ENCODE data around the gene ATP2A2. TPM values are rescaled to one million over a fixed set of nuclear protein-coding genes. Genes with fewer than 3 reads are reported as not detected.

The ATP2A2 gene
- total RNA-seq, 1 experiment from 2014 or later = 239 TPM

DNA sequence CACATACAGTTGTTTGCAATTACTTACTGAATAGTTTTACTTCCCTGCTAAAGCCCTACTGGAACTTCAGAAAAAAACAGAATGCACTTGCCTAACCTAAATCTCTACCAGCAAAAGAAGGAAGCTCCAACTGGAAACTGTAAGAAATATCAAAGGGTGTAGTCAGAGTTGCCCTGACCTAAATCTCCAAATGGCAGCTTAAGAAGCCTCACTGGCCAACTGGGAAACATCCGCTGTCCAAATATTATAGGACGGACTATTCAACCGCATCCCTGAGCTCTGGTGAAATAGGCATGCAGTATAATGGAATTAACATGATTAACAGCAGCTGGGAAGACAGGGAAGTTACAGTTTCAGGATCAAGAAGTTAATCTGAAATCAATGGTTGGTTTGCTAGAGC, 98.2 kb downstream of the ATP2A2 start:
- H3K27me3 ChIP-seq (ENCODE audit: insufficient read depth, low read length) = no peaks in the 10 kb centered on the region
- TF ChIP-seq FOSL1 (IDR thresholded peaks at IDR 0.05; ENCODE audit: low read depth) (no peak), ZFX (IDR thresholded peaks at IDR 0.05) (no peak)
- TF ChIP-seq, protein P1, sequence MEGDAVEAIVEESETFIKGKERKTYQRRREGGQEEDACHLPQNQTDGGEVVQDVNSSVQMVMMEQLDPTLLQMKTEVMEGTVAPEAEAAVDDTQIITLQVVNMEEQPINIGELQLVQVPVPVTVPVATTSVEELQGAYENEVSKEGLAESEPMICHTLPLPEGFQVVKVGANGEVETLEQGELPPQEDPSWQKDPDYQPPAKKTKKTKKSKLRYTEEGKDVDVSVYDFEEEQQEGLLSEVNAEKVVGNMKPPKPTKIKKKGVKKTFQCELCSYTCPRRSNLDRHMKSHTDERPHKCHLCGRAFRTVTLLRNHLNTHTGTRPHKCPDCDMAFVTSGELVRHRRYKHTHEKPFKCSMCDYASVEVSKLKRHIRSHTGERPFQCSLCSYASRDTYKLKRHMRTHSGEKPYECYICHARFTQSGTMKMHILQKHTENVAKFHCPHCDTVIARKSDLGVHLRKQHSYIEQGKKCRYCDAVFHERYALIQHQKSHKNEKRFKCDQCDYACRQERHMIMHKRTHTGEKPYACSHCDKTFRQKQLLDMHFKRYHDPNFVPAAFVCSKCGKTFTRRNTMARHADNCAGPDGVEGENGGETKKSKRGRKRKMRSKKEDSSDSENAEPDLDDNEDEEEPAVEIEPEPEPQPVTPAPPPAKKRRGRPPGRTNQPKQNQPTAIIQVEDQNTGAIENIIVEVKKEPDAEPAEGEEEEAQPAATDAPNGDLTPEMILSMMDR (IDR thresholded peaks at IDR 0.05 in 2 of 3, conservative IDR thresholded peaks at IDR 0.05 in 1 of 3; ENCODE audit: borderline replicate concordance in 1 of 3, insufficient read depth in 1 of 3, low read depth in 2 of 3, low read length in 2 of 3) = no peak
- no peak for ATAC-seq
- ChIA-PET RAD21 (ENCODE audit: low non-redundant PET in 1 of 2, low total read pairs in 2 of 2, uncharacterized antibody in 2 of 2, unreplicated experiment in 2 of 2) (no interaction called here), CTCF (no interaction called here), POLR2A (no interaction called here)
- H3K4me2 ChIP-seq (ENCODE audit: low read length) = no peak overlapping the region
- H3K4me3 ChIP-seq (replicated peaks in 1 of 2; ENCODE audit: low read depth in 1 of 2, low read length in 2 of 2) = no peak overlapping the region
- peaks cover 44 to 68% of the 10 kb centered on the region in 2 experiments for H3K36me3 ChIP-seq (ENCODE audit: control insufficient read depth in 1 of 2, insufficient read depth in 2 of 2, low read length in 2 of 2)
- no peak overlapping the region for H2AFZ ChIP-seq (ENCODE audit: low read depth, low read length, poor library complexity, severe bottlenecking)
- intact Hi-C loops (cut with micrococcal nuclease) = no loop called here
- H3K9ac ChIP-seq (ENCODE audit: low read length) = no peak overlapping the region
- H3K9me2 ChIP-seq (ENCODE audit: insufficient read depth) = no peaks in the 10 kb centered on the region
- peaks cover under 1% of the 10 kb centered on the region in 2 experiments; a peak in 3 of 4 replicates for H3K4me1 ChIP-seq (ENCODE audit: control insufficient read depth in 1 of 2, insufficient read depth in 2 of 2, low read length in 2 of 2)
- H4K20me1 ChIP-seq (ENCODE audit: insufficient read depth) = no peaks in the 10 kb centered on the region
- BruUV-seq (replicated peaks) = no TSS peak
- no peak overlapping the region for H3K27ac ChIP-seq (ENCODE audit: low read depth, low read length)
- H3K9me3 ChIP-seq (ENCODE audit: control insufficient read depth in 1 of 2, insufficient read depth in 1 of 2, low read depth in 1 of 2, low read length in 2 of 2) = no peaks in the 10 kb centered on the region
- no peak for DNase-seq (ENCODE audit: low read depth, low spot score)
- H3K79me2 ChIP-seq (ENCODE audit: insufficient read depth, low read length) = peaks cover 13% of the 10 kb centered on the region; the same call in 1 of the 2 replicates

DNA sequence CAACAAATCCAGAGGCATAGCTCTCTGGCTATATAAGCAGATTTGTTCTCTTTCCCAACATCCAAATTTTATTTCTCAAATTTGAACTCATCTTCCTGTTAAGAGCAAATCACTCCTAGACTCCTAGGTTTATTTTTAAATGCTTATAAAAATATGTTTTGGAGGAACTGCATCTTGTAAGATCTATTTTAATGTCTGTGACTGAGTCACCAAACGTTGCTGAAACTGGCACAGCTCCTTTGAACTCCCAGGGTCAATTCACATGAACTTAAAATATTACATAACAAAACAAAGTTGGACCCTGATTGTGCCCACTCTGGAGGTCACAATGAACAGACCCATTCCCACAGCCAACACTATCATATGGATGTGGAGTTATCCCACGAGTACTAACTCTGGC, 98.6 kb downstream of the ATP2A2 start:
- Histone ChIP-seq H3K27ac (ENCODE audit: low read depth, low read length) (no peak overlapping the region), H3K9me3 (ENCODE audit: control insufficient read depth in 1 of 2, insufficient read depth in 1 of 2, low read depth in 1 of 2, low read length in 2 of 2) (no peaks in the 10 kb centered on the region), H3K79me2 (ENCODE audit: insufficient read depth, low read length) (peaks cover 13% of the 10 kb centered on the region; the same call in 1 of the 2 replicates), H3K4me2 (ENCODE audit: low read length) (no peak overlapping the region), H3K4me3 (replicated peaks in 1 of 2; ENCODE audit: low read depth in 1 of 2, low read length in 2 of 2) (no peak overlapping the region), H3K9ac (ENCODE audit: low read length) (no peak overlapping the region), H3K36me3 (ENCODE audit: control insufficient read depth in 1 of 2, insufficient read depth in 2 of 2, low read length in 2 of 2) (peaks cover 44 to 63% of the 10 kb centered on the region in 2 experiments), H2AFZ (ENCODE audit: low read depth, low read length, poor library complexity, severe bottlenecking) (no peak overlapping the region), H4K20me1 (ENCODE audit: insufficient read depth) (no peaks in the 10 kb centered on the region), H3K4me1 (ENCODE audit: control insufficient read depth in 1 of 2, insufficient read depth in 2 of 2, low read length in 2 of 2) (peaks cover 4 to 5% of the 10 kb centered on the region in 2 experiments), H3K9me2 (ENCODE audit: insufficient read depth) (no peaks in the 10 kb centered on the region), H3K27me3 (ENCODE audit: insufficient read depth, low read length) (no peaks in the 10 kb centered on the region)
- CTCF ChIA-PET = no interaction called here
- RAD21 ChIA-PET (ENCODE audit: low non-redundant PET in 1 of 2, low total read pairs in 2 of 2, uncharacterized antibody in 2 of 2, unreplicated experiment in 2 of 2) = no interaction called here
- BruUV-seq (replicated peaks) = no TSS peak
- ATAC-seq = no peak
- no peak for DNase-seq (ENCODE audit: low read depth, low spot score)
- POLR2A ChIA-PET = no interaction called here
- intact Hi-C loops (cut with micrococcal nuclease) = no loop called here
- TF ChIP-seq, protein P2, sequence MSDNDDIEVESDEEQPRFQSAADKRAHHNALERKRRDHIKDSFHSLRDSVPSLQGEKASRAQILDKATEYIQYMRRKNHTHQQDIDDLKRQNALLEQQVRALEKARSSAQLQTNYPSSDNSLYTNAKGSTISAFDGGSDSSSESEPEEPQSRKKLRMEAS (IDR thresholded peaks at IDR 0.05) = no peak
- TF ChIP-seq SRF (IDR thresholded peaks at IDR 0.05; ENCODE audit: low read depth) (no peak), FOSL1 (IDR thresholded peaks at IDR 0.05; ENCODE audit: low read depth) (no peak), SIN3A (IDR thresholded peaks at IDR 0.05; ENCODE audit: low read depth) (no peak), JUND (IDR thresholded peaks at IDR 0.05) (no peak), YY1 (IDR thresholded peaks at IDR 0.05; ENCODE audit: extremely low read depth, insufficient replicate concordance, low read depth, low read length) (no peak), SP1 (IDR thresholded peaks at IDR 0.05; ENCODE audit: low read depth) (no peak), RAD21 (IDR thresholded peaks at IDR 0.05; ENCODE audit: low read depth) (no peak), ELF1 (IDR thresholded peaks at IDR 0.05; ENCODE audit: borderline replicate concordance, low read depth) (no peak)
- TF ChIP-seq, protein P3, sequence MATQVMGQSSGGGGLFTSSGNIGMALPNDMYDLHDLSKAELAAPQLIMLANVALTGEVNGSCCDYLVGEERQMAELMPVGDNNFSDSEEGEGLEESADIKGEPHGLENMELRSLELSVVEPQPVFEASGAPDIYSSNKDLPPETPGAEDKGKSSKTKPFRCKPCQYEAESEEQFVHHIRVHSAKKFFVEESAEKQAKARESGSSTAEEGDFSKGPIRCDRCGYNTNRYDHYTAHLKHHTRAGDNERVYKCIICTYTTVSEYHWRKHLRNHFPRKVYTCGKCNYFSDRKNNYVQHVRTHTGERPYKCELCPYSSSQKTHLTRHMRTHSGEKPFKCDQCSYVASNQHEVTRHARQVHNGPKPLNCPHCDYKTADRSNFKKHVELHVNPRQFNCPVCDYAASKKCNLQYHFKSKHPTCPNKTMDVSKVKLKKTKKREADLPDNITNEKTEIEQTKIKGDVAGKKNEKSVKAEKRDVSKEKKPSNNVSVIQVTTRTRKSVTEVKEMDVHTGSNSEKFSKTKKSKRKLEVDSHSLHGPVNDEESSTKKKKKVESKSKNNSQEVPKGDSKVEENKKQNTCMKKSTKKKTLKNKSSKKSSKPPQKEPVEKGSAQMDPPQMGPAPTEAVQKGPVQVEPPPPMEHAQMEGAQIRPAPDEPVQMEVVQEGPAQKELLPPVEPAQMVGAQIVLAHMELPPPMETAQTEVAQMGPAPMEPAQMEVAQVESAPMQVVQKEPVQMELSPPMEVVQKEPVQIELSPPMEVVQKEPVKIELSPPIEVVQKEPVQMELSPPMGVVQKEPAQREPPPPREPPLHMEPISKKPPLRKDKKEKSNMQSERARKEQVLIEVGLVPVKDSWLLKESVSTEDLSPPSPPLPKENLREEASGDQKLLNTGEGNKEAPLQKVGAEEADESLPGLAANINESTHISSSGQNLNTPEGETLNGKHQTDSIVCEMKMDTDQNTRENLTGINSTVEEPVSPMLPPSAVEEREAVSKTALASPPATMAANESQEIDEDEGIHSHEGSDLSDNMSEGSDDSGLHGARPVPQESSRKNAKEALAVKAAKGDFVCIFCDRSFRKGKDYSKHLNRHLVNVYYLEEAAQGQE (IDR thresholded peaks at IDR 0.05; ENCODE audit: low read depth) = no peak
- TF ChIP-seq, protein P4, sequence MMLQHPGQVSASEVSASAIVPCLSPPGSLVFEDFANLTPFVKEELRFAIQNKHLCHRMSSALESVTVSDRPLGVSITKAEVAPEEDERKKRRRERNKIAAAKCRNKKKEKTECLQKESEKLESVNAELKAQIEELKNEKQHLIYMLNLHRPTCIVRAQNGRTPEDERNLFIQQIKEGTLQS (IDR thresholded peaks at IDR 0.05) = no peak
